GM18526 (cell line): Measurements from ENCODE around the gene PRR12.
A peak's percentile ranks its signal among the peaks of the same experiment; 100 is the strongest.

Experiments used
- POLR2A ChIP-seq: IDR thresholded peaks from 3 replicates; pipeline ENCODE4 v1.6.1; 2011; ENCODE audit not compliant: insufficient read length; ENCODE audit errors: extremely low read depth

PRR12 gene

DNA sequence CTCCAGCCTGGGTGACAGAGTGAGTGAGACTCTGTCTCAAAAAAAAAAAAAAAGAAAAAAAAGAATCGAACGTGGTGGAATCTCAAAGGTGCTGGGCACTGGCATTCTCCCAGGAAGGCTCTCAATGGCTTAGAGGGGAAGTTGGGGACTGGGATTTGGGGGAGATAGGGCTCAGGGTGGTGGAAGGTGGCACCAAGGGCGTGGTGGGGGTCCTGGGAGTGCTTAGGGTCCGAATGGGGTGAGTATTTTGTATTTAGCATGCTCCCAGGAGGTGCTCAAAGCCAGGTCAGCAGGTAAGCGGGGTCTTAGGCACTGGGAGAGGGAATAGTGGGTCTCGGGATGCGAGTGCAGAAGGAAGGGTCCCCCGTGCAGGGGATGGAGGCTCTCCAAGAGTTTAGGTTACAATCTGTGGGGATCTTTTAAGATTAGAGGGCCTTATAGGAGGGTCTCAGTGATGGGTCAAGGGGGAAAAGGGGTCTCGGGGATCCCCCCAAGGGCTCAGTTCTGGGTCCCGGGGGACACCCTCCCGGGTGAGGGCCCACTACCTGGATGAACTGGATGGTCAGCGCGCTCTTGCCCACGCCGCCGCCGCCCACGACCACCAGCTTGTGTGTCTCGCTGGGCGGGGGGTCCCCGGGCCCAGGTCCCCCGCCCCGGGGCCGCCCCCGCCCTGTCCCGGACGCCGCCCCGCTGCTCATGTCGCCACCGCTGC lies 48.6 kb downstream of the PRR12 start:
- TF ChIP-seq POLR2A: no peak

GRCh38 chr19:49640113-49640898 lies 49.3 kb downstream of the PRR12 start, which contains the start of gene RRAS:
TSS of gene RRAS (minus strand) at chr19:49640143. CDS start at chr19:49640098, 45 bp downstream.
- TF ChIP-seq POLR2A: peak; percentile 84

GRCh38 chr19:49641688-49642491 lies 50.9 kb downstream of the PRR12 start, which contains the start of gene SCAF1:
TSS of gene SCAF1 (plus strand) at chr19:49642209. CDS start at chr19:49645027, 2,818 bp downstream.
- TF ChIP-seq POLR2A: peak; percentile 42

- no peak for TF ChIP-seq POLR2A
Observed at GRCh38 chr19:49642492-49643035, 51.6 kb downstream of the PRR12 start.

DNA sequence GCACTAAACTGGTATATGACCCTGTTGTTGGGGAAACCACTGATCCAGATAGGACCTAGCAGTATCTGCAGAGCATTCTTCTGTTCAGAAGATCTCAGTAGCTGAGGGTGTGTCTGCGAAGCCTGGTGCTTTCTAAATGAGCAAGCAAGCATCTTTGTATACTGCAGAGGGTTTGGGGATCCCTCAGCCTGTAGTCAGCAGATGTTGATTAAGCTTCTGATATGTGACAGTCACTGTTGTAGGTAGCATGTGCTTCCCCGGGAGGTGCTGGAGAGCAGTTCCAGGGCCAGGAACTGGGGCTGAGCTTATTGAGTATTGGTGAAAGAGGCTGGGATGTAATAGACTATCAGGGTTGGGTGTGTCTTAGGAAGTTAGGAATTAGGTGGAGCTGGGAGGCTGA lies 52.5 kb downstream of the PRR12 start:
- TF ChIP-seq POLR2A: no peak

DNA sequence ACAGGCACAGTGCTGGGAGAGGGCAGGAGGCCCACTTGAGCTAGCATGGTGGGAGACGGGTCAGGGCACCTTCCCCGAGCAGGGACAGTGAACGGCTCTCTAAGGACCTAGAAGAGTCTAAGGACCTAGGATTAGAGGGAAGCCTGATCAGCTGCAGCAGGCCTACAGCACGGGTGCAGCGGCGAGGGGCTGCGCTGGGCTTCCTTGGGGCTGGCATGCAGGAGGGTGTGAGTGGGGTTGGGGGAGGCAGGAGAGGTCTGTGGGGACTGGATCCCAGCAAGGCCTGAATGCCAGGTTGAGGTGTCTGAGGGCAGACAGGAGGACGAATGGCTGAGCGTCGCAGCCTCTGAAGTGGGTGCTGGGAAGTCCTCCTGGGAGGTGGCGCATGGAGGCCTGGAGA lies 54.6 kb downstream of the PRR12 start:
- TF ChIP-seq POLR2A: no peak

- no peak for TF ChIP-seq POLR2A
Observed at GRCh38 chr19:49645995-49646394, 55.0 kb downstream of the PRR12 start.

DNA sequence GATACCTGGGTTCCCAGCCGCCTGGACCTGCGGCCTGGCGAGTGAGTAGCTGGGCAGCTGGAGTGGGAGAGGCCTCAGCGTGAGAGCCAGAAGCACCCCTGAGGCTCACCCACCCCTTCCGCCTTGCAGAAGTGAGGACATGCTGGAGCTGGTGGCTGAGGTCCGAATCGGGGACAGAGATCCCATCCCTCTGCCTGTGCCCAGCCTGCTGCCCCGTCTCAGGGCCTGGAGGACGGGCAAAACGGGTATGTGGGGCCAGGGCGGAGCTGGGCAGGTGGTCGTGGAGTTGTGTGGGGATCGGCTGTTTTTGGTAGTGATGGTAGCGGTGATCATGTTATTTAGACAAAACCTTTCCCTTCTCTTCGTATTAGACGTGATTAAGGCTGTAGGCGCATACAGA lies 55.6 kb downstream of the PRR12 start:
- no peak for TF ChIP-seq POLR2A

DNA sequence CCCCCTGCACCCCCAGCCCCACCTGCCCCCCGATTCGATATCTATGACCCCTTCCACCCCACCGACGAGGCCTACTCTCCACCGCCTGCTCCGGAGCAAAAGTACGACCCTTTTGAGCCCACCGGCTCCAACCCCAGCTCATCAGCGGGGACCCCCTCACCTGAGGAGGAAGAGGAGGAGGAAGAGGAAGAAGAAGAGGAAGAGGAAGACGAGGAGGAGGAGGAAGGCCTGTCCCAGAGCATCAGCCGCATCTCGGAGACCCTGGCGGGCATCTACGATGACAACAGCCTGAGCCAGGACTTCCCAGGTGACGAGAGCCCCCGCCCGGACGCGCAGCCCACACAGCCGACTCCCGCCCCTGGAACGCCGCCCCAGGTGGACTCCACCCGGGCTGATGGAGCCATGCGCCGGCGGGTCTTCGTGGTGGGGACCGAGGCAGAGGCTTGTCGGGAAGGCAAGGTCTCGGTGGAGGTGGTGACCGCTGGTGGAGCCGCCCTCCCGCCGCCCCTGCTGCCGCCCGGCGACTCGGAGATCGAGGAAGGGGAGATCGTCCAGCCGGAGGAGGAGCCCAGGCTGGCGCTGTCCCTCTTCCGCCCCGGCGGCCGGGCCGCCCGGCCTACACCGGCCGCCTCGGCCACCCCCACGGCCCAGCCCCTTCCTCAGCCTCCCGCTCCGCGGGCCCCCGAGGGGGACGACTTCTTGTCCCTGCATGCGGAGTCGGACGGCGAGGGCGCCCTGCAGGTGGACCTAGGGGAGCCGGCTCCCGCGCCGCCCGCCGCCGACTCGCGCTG lies 60.2 kb downstream of the PRR12 start:
- no peak for TF ChIP-seq POLR2A

- no peak for TF ChIP-seq POLR2A
Observed at GRCh38 chr19:49651820-49652550, 61.0 kb downstream of the PRR12 start.

GRCh38 chr19:49652551-49653465 lies 61.8 kb downstream of the PRR12 start:
- no peak for TF ChIP-seq POLR2A

DNA sequence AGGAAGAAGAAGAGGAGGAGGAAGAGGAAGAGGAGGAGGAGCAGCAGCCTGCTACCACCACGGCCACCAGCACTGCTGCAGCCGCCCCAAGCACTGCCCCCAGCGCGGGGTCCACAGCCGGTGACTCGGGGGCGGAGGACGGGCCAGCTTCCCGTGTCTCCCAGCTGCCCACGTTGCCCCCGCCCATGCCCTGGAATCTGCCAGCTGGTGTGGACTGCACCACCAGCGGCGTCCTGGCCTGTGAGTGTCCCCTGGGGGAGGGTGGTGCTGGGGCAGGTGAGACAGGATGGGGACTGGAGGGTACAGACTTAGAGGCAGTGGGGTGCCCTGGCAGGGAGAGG lies 62.5 kb downstream of the PRR12 start:
- TF ChIP-seq POLR2A: no peak

DNA sequence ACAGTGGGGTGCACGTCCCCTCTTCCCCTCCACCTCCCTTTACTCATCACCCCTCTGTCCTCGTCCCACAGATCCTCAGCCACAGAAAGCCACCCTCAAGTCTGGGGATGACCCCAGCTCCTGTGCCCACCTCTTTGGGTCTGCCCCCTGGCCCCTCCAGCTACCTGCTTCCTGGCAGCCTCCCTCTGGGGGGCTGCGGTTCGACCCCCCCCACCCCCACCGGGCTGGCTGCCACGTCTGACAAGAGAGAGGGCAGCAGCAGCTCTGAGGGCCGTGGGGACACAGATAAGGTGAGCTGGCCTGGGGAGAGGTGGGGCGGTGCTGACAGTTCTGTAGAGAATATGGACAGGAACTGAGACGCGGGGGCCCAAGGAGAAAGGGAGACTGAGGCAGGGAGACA lies 63.6 kb downstream of the PRR12 start:
- TF ChIP-seq POLR2A: no peak
